CD1c-positive myeloid dendritic cell (primary cell): ENCODE data around the gene GTF3A.
"Not testable (repeated sequence)": the region's sequence is repeated elsewhere in the genome, so short reads cannot be mapped to it uniquely, and the experiment has no call there.

Experiments
- DNase-seq: peaks from one replicate; pipeline ENCODE4 v3.0.0-alpha.2; 2016; ENCODE audit errors: extremely low spot score

Gene GTF3A

GRCh38 chr13:27424246-27425157 is at the start of gene GTF3A:
Gene GTF3A, plus strand, starts transcription at chr13:27424619.
- DNase-seq: peak; percentile 95

GRCh38 chr13:27374650-27375049 is 49.8 kb upstream of the GTF3A start:
- DNase-seq: peak; percentile 78

- DNase-seq: peak; percentile 62
Measured at GRCh38 chr13:27375686-27376326, 48.6 kb upstream of the GTF3A start.

GRCh38 chr13:27379126-27379525 is 45.3 kb upstream of the GTF3A start:
- no peak for DNase-seq

GRCh38 chr13:27379694-27380641 is 44.5 kb upstream of the GTF3A start:
- peak; percentile 59 for DNase-seq

- DNase-seq: no peak
Measured at GRCh38 chr13:27381601-27382000, 42.8 kb upstream of the GTF3A start.

- no peak for DNase-seq
Measured at GRCh38 chr13:27383104-27383921, 41.1 kb upstream of the GTF3A start.

GRCh38 chr13:27384285-27384684 is 40.1 kb upstream of the GTF3A start:
- no peak for DNase-seq

GRCh38 chr13:27388241-27388640 is 36.2 kb upstream of the GTF3A start:
- no peak for DNase-seq

GRCh38 chr13:27389891-27390290 is 34.5 kb upstream of the GTF3A start:
- no peak for DNase-seq

GRCh38 chr13:27391471-27391870 is 32.9 kb upstream of the GTF3A start:
- DNase-seq: no peak

- DNase-seq: no peak
Measured at GRCh38 chr13:27393101-27393500, 31.3 kb upstream of the GTF3A start.

GRCh38 chr13:27395007-27395510 is 29.4 kb upstream of the GTF3A start:
- no peak for DNase-seq

- DNase-seq: no peak
Measured at GRCh38 chr13:27396252-27396846, 28.1 kb upstream of the GTF3A start.

GRCh38 chr13:27398360-27398759 is 26.1 kb upstream of the GTF3A start:
- DNase-seq: no peak

GRCh38 chr13:27400405-27400804 is 24.0 kb upstream of the GTF3A start:
- not testable (repeated sequence) for DNase-seq

- DNase-seq: peak; percentile 54
Measured at GRCh38 chr13:27401210-27401609, 23.2 kb upstream of the GTF3A start.

GRCh38 chr13:27403203-27403678 is 21.2 kb upstream of the GTF3A start:
- no peak for DNase-seq

- DNase-seq: no peak
Measured at GRCh38 chr13:27403727-27404385, 20.6 kb upstream of the GTF3A start.

- no peak for DNase-seq
Measured at GRCh38 chr13:27404680-27405079, 19.7 kb upstream of the GTF3A start.
